Measurements from ENCODE around the gene RPS6KA1. TPM values are rescaled to one million over a fixed set of nuclear protein-coding genes. Genes with fewer than 3 reads are reported as not detected.
"Not testable (repeated sequence)": the region's sequence is repeated elsewhere in the genome, so short reads cannot be mapped to it uniquely, and the experiment has no call there.

The RPS6KA1 gene
- total and polyA plus RNA-seq, 5 donors: 2.0 to 7.0 (median 4.3) TPM

DNA sequence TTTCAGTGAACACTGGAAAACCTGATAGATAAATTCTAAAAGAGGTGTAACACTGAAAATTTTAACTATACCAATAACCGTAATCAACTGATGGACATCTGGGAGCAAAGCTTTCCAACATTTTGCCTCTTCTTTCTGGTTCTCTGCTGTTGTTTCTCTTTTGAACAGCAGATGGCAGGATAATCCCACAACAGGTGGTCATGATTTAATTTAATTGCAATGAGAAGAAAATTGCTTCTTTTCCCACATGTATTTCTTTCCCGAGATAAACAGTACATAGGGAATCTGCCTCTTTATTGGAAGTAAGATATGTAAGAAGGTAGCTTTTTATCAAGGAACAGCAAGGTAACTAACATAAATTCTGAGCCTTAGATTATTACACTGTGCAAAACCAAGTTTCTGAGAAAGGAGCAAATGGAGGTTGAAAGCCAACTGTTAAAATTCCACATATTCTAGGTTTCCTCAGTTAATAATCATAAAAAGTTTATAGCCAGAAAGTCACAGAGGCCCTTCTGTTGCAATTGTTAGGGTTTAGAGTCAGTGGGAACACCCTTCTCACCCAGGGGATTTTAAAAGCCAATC lies 72.9 kb downstream of the RPS6KA1 start:
- Histone ChIP-seq H3K4me1 (ENCODE audit: control insufficient read depth, insufficient read depth, low read length) (no peaks in the 10 kb centered on the region), H3K27ac (ENCODE audit: low read length) (no peak overlapping the region), H3K9me3 (ENCODE audit: control insufficient read depth, low read length) (no peaks in the 10 kb centered on the region), H3K4me3 (ENCODE audit: low read length) (no peak overlapping the region), H3K27me3 (ENCODE audit: control insufficient read depth, insufficient read depth) (no peaks in the 10 kb centered on the region)
- DNase-seq (no peak), ATAC-seq (peak in 1 of 2 donors; percentile 23)
- intact Hi-C loops (cut with DNase I): loop anchor here (1.0 to 10.0 kb wide), 6 partner anchors 72 to 272 kb away; no protein-coding TSS in a partner anchor
- WGBS: 0% methylated on average over 2 of the region's 2 CpGs

DNA sequence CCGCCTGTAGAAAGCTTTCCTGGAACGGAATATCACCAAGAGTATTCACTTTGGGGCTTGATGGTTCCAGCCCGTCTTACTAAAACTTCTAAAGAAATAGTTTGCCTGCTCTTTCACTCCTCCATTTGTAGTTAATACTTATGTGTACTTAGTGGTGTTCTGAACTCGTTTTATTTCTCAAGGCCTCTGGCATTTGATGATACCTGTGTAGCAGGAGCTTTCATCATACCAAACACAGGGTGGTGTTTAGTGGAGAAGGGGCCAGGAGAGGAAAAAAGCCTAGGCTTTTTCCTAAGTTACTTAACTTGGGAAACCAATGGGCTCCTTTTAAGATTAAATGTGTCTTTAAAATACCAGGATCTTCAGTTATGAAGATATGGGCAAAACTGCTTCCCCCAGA lies 74.3 kb downstream of the RPS6KA1 start:
- no peak overlapping the region for H3K27ac ChIP-seq (ENCODE audit: low read length)
- H3K27me3 ChIP-seq (ENCODE audit: control insufficient read depth, insufficient read depth): no peaks in the 10 kb centered on the region
- 68% methylated on average over 4 of the region's 4 CpGs for WGBS
- intact Hi-C loops (cut with DNase I): loop anchor here (2.0 to 10.0 kb wide), 5 partner anchors 71 to 271 kb away; no protein-coding TSS in a partner anchor
- DNase-seq (no peak), ATAC-seq (no peak)
- H3K4me1 ChIP-seq (ENCODE audit: control insufficient read depth, insufficient read depth, low read length): no peaks in the 10 kb centered on the region
- no peaks in the 10 kb centered on the region for H3K9me3 ChIP-seq (ENCODE audit: control insufficient read depth, low read length)
- H3K4me3 ChIP-seq (ENCODE audit: low read length): no peak overlapping the region

DNA sequence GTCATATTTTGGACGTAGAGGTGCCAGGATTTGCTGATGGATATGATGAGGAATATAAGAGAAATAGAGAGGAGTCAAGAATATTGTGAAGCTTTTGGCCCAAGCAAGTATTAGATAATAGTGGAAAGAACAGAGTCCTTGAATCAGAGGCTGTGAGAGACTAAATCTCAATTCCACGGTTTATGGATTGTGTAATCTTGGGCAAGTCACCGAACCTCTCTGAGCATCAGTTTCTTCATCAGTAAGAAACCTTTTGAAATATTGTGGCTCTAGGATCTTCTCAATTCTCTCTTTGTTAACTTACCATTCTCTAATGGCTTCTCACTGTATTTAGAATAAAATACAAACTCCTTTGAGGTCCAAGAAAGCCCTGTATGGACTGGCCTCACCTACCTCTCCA lies 77.6 kb downstream of the RPS6KA1 start:
- 64% methylated on average over 3 of the region's 3 CpGs for WGBS
- Histone ChIP-seq H3K9me3 (ENCODE audit: control insufficient read depth, low read length) (no peaks in the 10 kb centered on the region), H3K27ac (ENCODE audit: low read length) (no peak overlapping the region), H3K4me3 (ENCODE audit: low read length) (no peak overlapping the region), H3K27me3 (ENCODE audit: control insufficient read depth, insufficient read depth) (no peaks in the 10 kb centered on the region), H3K4me1 (ENCODE audit: control insufficient read depth, insufficient read depth, low read length) (no peaks in the 10 kb centered on the region)
- intact Hi-C loops (cut with DNase I): loop anchor here in 3 of 4 donors (10.0 kb wide), 2 partner anchors 68 to 268 kb away; no protein-coding TSS in a partner anchor
- DNase-seq (no peak), ATAC-seq (no peak)

DNA sequence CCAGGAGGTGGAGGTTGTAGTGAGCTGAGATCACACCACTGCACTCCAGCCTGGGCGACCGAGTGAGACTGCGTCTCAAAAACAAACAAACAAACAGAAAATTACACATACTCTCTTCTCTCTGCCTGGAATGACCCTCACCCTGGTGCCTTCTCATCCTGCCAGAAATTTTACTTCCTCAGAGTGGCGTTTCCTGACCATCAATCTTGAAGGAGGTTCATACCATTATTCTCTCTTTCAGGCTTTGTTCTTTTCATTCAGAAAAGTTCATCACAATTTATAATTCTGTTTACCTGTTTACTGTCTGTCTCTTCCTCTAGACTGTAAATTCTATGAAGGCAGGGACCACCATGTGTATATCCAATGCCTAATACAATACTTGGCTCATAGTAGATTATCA lies 79.3 kb downstream of the RPS6KA1 start:
- DNase-seq (no peak), ATAC-seq (no peak)
- no peak overlapping the region for H3K4me3 ChIP-seq (ENCODE audit: low read length)
- no peaks in the 10 kb centered on the region for H3K27me3 ChIP-seq (ENCODE audit: control insufficient read depth, insufficient read depth)
- intact Hi-C loops (cut with DNase I): loop anchor here in 3 of 4 donors (10.0 kb wide), 2 partner anchors 66 to 266 kb away; no protein-coding TSS in a partner anchor
- H3K27ac ChIP-seq (ENCODE audit: low read length): no peak overlapping the region
- no peaks in the 10 kb centered on the region for H3K9me3 ChIP-seq (ENCODE audit: control insufficient read depth, low read length)
- no peaks in the 10 kb centered on the region for H3K4me1 ChIP-seq (ENCODE audit: control insufficient read depth, insufficient read depth, low read length)
- WGBS: 60% methylated on average over 4 of the region's 4 CpGs

DNA sequence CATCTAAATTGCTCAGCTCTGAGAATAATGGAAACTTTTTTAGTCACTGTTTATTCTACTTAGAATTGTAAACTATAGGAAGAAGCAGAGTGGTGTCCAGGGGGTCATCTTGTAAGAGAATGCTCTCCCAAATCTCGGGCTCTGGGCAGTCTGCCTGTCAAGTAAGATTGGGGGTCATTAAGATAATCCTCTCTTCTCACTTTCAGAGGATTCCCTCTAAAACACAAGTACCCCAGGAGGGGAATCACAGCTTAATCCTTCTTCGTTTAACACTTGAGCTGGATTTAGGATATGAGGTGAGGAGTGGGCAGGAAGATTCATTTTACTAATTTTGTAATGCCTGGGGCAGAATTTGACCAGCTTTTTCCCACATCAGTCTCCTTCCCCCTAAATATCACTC lies 81.2 kb downstream of the RPS6KA1 start:
- H3K27me3 ChIP-seq (ENCODE audit: control insufficient read depth, insufficient read depth): no peaks in the 10 kb centered on the region
- WGBS: 42% methylated on average over 2 of the region's 2 CpGs
- intact Hi-C loops (cut with DNase I): no loop called here
- ATAC-seq: no peak
- no peak overlapping the region for H3K27ac ChIP-seq (ENCODE audit: low read length)
- no peak overlapping the region for H3K4me3 ChIP-seq (ENCODE audit: low read length)
- no peak for DNase-seq
- H3K4me1 ChIP-seq (ENCODE audit: control insufficient read depth, insufficient read depth, low read length): no peaks in the 10 kb centered on the region
- no peaks in the 10 kb centered on the region for H3K9me3 ChIP-seq (ENCODE audit: control insufficient read depth, low read length)

DNA sequence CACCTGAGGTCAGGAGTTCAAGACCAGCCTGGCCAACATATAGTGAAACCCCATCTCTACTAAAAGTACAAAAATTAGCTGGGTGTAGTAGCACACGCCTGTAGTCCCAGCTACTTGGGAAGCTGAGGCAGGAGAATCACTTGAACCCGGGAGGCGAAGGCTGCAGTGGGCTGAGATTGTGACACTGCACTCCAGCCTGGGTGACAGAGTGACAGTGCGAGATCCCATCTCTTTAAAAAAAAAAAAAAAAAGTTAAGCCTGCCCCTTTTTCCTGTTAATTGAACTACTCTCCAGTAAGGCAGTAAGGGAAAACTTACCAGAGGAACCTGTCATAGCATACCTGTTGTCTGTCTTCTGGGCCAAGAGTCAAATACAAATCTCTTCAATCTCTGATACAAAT lies 83.1 kb downstream of the RPS6KA1 start:
- DNase-seq; H3K4me3 ChIP-seq (ENCODE audit: low read length); H3K27ac ChIP-seq (ENCODE audit: low read length); H3K27me3 ChIP-seq (ENCODE audit: control insufficient read depth, insufficient read depth); ATAC-seq; intact Hi-C loops (cut with DNase I); H3K9me3 ChIP-seq (ENCODE audit: control insufficient read depth, low read length); H3K4me1 ChIP-seq (ENCODE audit: control insufficient read depth, insufficient read depth, low read length): not testable (repeated sequence)
- 77% methylated on average over 4 of the region's 4 CpGs for WGBS

DNA sequence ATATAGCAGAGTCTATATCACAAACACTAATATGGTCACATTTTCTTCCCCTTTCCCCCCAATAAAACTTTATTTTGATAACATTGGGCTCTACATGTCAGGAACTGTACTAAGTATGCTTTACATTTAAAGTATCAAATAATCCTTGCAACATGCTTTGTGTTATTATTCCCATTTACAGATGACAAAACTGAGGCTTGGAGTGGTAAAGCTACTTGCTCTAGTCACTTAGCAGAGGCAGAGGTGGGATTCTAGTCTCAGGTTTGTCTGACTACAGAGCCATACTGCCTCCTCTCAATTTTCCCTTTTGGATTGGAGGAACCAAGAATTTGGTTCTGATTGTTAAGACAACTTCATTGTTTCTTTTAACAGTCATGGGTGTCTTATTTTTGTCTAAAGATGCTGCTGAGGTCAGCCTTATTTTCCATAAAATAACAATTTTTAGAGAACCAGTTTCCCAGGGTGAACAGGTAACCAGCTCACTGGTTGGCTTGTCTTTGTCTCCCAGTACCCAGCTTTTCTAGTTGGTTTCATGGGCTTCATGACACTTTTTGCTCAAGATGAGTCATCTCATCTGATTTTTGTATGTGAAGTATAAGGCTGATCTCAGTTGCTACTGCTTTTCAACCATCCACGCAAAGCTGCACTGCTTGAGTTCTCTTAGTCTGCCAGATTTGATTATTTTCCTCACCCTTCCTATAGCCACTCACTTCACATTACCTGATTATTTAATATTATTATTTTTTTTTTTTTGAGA lies 85.3 kb downstream of the RPS6KA1 start:
- H3K27ac ChIP-seq (ENCODE audit: low read length): no peak overlapping the region
- H3K9me3 ChIP-seq (ENCODE audit: control insufficient read depth, low read length): no peaks in the 10 kb centered on the region
- WGBS: 92% methylated on average over 1 of the region's 1 CpG
- intact Hi-C loops (cut with DNase I): no loop called here
- no peak overlapping the region for H3K4me3 ChIP-seq (ENCODE audit: low read length)
- no peaks in the 10 kb centered on the region for H3K27me3 ChIP-seq (ENCODE audit: control insufficient read depth, insufficient read depth)
- H3K4me1 ChIP-seq (ENCODE audit: control insufficient read depth, insufficient read depth, low read length): no peaks in the 10 kb centered on the region
- ATAC-seq: no peak
- DNase-seq: no peak

DNA sequence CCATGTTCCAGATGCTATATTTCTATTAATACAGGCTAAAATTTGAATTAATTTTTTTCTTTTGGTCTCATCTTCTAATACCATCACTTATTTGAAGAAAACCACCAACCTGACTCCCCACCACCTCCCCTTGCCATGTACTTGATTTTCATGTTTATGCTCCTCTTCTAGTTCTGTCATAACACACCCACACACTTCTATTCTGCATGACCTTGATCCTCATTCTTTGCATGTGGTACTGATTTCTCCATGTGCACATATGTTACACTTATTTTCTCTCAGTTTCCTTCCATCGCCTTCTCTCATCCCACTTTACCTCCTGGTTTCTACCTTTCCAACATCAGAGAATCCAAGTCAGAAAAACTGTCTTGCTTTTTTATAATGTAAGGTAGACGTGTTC lies 87.3 kb downstream of the RPS6KA1 start:
- 85% methylated on average over 2 of the region's 2 CpGs for WGBS
- Histone ChIP-seq H3K4me1 (ENCODE audit: control insufficient read depth, insufficient read depth, low read length) (no peaks in the 10 kb centered on the region), H3K9me3 (ENCODE audit: control insufficient read depth, low read length) (no peaks in the 10 kb centered on the region), H3K27me3 (ENCODE audit: control insufficient read depth, insufficient read depth) (no peaks in the 10 kb centered on the region), H3K4me3 (ENCODE audit: low read length) (no peak overlapping the region), H3K27ac (ENCODE audit: low read length) (no peak overlapping the region)
- ATAC-seq: no peak
- DNase-seq: no peak
- intact Hi-C loops (cut with DNase I): no loop called here

DNA sequence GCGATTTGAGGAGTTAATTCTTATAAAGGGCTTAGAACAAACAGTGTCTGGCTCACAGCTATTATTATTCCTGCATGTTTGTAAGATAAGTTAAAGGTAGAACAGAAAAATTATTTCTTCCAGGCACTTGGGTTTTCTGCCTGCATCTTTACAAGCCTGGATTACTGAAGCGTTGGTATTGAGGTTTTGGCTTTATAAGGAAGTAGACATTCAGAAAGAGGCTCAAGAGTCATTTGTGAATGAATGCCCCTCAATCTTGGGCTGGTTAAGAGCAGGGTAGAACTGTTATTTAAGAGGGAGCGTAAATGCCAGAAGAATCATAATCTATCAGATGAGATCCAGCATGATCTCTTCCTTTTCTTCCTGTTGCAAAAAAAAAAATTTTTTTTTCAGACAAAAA lies 89.0 kb downstream of the RPS6KA1 start:
- Histone ChIP-seq H3K4me1 (ENCODE audit: control insufficient read depth, insufficient read depth, low read length) (no peaks in the 10 kb centered on the region), H3K4me3 (ENCODE audit: low read length) (no peak overlapping the region), H3K9me3 (ENCODE audit: control insufficient read depth, low read length) (no peaks in the 10 kb centered on the region), H3K27ac (ENCODE audit: low read length) (no peak overlapping the region), H3K27me3 (ENCODE audit: control insufficient read depth, insufficient read depth) (no peaks in the 10 kb centered on the region)
- ATAC-seq (no peak), DNase-seq (no peak)
- 59% methylated on average over 3 of the region's 3 CpGs for WGBS
- intact Hi-C loops (cut with DNase I): no loop called here
